Left ventricle myocardium inferior (tissue), 1 donor: ENCODE results near the gene FNIP1. TPM values are rescaled to one million over a fixed set of nuclear protein-coding genes. Genes with fewer than 3 reads are reported as not detected.
A peak's percentile ranks its signal among the peaks of the same experiment; 100 is the strongest.
"Not testable (repeated sequence)": the region's sequence is repeated elsewhere in the genome, so short reads cannot be mapped to it uniquely, and the experiment has no call there.

ENCODE experiments used
- DNase-seq: peaks from one replicate; pipeline ENCODE4 v3.0.0-alpha.2; 2020
- H3K27ac ChIP-seq: fragments of 200-600 bp; replicated peaks from 2 replicates; pipeline ENCODE4 v1.8.0; 2021
- H3K27me3 ChIP-seq: fragments of 200-600 bp; 2 replicates; pipeline ENCODE4 v1.8.0; 2021; ENCODE audit warnings: low read depth
- H3K36me3 ChIP-seq: fragments of 200-600 bp; 2 replicates; pipeline ENCODE4 v1.8.0; 2021
- H3K4me1 ChIP-seq: fragments of 200-600 bp; 2 replicates; pipeline ENCODE4 v1.8.0; 2021
- H3K4me3 ChIP-seq: fragments of 200-600 bp; 2 replicates; pipeline ENCODE4 v1.8.0; 2021; ENCODE audit warnings: mild to moderate bottlenecking, moderate library complexity
- H3K9me3 ChIP-seq: fragments of 200-600 bp; replicated peaks from 2 replicates; pipeline ENCODE4 v1.8.0; 2021
- CTCF ChIP-seq: fragments of 200-600 bp; IDR thresholded peaks from 2 replicates; pipeline ENCODE4 v1.8.0; 2021; ENCODE audit warnings: antibody characterized with exemption, mild to moderate bottlenecking, borderline replicate concordance
- intact Hi-C: fragments of 100-400 bp; cut with micrococcal nuclease; formaldehyde crosslinking; loops from one replicate; pipeline ENCODE4 v1.11.0; 2022
- total RNA-seq: library from RNA; stranded (reverse); fragmentation: NEBNext Ultra II Directional; extraction: Animal tissue kit (Norgen Biotek cat#: 25700); gene quantifications from one replicate; pipeline ENCODE4 v1.2.1, GENCODE V29; 2021
- donor health status: DM: no; HTN: yes; CAD: no; lungs with severe emphysema.

The FNIP1 gene
- total RNA-seq, 1 donor from 2014 or later = 30.6 TPM

- Histone ChIP-seq H3K4me1 (peaks cover 72% of the 10 kb centered on the region), H3K27ac (peak overlapping the region; percentile 6), H3K4me3 (no peak overlapping the region), H3K9me3 (no peaks in the 10 kb centered on the region), H3K27me3 (no peaks in the 10 kb centered on the region), H3K36me3 (no peaks in the 10 kb centered on the region)
- intact Hi-C loops = no loop called here
- no peak for DNase-seq
- no peak for TF ChIP-seq CTCF
Observed at GRCh38 chr5:131786036-131786435, 10.8 kb downstream of the FNIP1 start.

GRCh38 chr5:131783874-131784273 is 12.9 kb downstream of the FNIP1 start:
- H3K4me1 ChIP-seq = peaks cover 68% of the 10 kb centered on the region
- intact Hi-C loops = no loop called here
- no peak for DNase-seq
- no peaks in the 10 kb centered on the region for H3K27me3 ChIP-seq
- no peak for TF ChIP-seq CTCF
- H3K36me3 ChIP-seq = no peaks in the 10 kb centered on the region
- no peaks in the 10 kb centered on the region for H3K9me3 ChIP-seq
- no peak overlapping the region for H3K27ac ChIP-seq
- H3K4me3 ChIP-seq = no peak overlapping the region

GRCh38 chr5:131783357-131783756 is 13.5 kb downstream of the FNIP1 start:
- Histone ChIP-seq H3K4me1 (peaks cover 63% of the 10 kb centered on the region), H3K4me3 (no peak overlapping the region), H3K27ac (no peak overlapping the region), H3K9me3 (no peaks in the 10 kb centered on the region), H3K27me3 (no peaks in the 10 kb centered on the region), H3K36me3 (no peaks in the 10 kb centered on the region)
- intact Hi-C loops = no loop called here
- no peak for DNase-seq
- no peak for TF ChIP-seq CTCF

- Histone ChIP-seq H3K9me3 (no peaks in the 10 kb centered on the region), H3K4me3 (no peak overlapping the region), H3K4me1 (peaks cover 59% of the 10 kb centered on the region), H3K36me3 (no peaks in the 10 kb centered on the region), H3K27ac (no peak overlapping the region), H3K27me3 (no peaks in the 10 kb centered on the region)
- DNase-seq = no peak
- intact Hi-C loops = no loop called here
- no peak for TF ChIP-seq CTCF
Observed at GRCh38 chr5:131782717-131783116, 14.1 kb downstream of the FNIP1 start.

- H3K4me3 ChIP-seq, H3K9me3 ChIP-seq, DNase-seq, H3K27me3 ChIP-seq, H3K36me3 ChIP-seq, intact Hi-C loops, H3K27ac ChIP-seq: not testable (repeated sequence)
- peaks cover 65% of the 10 kb centered on the region for H3K4me1 ChIP-seq
Observed at GRCh38 chr5:131778141-131778540, 18.7 kb downstream of the FNIP1 start.

GRCh38 chr5:131776450-131776849 is 20.4 kb downstream of the FNIP1 start:
- Histone ChIP-seq H3K27ac (no peak overlapping the region), H3K36me3 (no peaks in the 10 kb centered on the region), H3K27me3 (no peaks in the 10 kb centered on the region), H3K4me1 (peaks cover 78% of the 10 kb centered on the region), H3K4me3 (no peak overlapping the region), H3K9me3 (no peaks in the 10 kb centered on the region)
- TF ChIP-seq CTCF = no peak
- intact Hi-C loops = no loop called here
- no peak for DNase-seq
